ENCODE data around the gene SEM1. TPM values are rescaled to one million over a fixed set of nuclear protein-coding genes. Genes with fewer than 3 reads are reported as not detected.

The SEM1 gene
- total and polyA plus RNA-seq, 2 of the 4 experiments (the other 2 are of a cell fraction): 17.2 to 38.0 TPM

DNA sequence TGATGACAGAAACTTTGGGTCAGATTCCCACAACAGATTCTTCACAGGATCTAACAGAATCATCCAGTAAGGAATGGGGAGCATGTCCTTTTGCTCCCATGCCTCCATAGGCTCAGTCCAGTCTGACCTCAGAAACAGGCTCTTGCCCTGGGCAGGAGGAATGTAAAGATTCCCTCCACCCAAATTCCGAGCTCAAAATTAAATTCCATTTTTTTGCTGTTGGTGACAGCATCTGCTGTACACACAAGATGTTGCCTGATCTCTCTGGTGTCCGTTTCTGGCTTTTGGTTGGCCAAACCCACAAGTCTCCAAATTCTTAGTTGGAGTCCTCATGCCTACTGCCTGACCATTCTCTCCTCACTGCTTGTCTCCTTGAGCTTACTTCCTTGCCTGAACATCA lies 53.7 kb downstream of the SEM1 start:
- H3K4me1 ChIP-seq (ENCODE audit: control insufficient read depth, insufficient read depth, low read length): no peaks in the 10 kb centered on the region

More for the DNA sequence above, 53.7 kb downstream of the SEM1 start:
- no peaks in the 10 kb centered on the region for H3K79me1 ChIP-seq (ENCODE audit: low read depth in 1 of 2, low read length in 2 of 2)
- no peak overlapping the region for H2BK15ac ChIP-seq (ENCODE audit: low read depth, low read length)
- no peak overlapping the region for H2AK9ac ChIP-seq (replicated peaks; ENCODE audit: low read depth, low read length, poor library complexity)
- H3K9me3 ChIP-seq (ENCODE audit: control insufficient read depth, insufficient read depth, low read length): no peaks in the 10 kb centered on the region
- no peak for DNase-seq
- intact Hi-C loops (cut with micrococcal nuclease): no loop called here
- H3K18ac ChIP-seq (ENCODE audit: low read depth, low read length): no peak overlapping the region
- H3K56ac ChIP-seq (ENCODE audit: extremely low read depth, insufficient read depth, low read length): no peak overlapping the region
- H4K20me1 ChIP-seq (ENCODE audit: insufficient read depth, low read length): no peaks in the 10 kb centered on the region
- H3K4me2 ChIP-seq (ENCODE audit: low read depth, low read length): no peak overlapping the region
- H2BK5ac ChIP-seq (ENCODE audit: low read depth, low read length, poor library complexity, severe bottlenecking): no peak overlapping the region
- WGBS, 2 experiments (ENCODE audit: extremely low coverage in 2 of 2, insufficient read length in 1 of 2): 40% methylated on average over 2 of the region's 2 CpGs; no CpG with 5 or more reads in 1 of the 2 experiments
- no peak overlapping the region for H3K27ac ChIP-seq (ENCODE audit: insufficient read depth, low read length)
- ChIA-PET POLR2A (ENCODE audit: unreplicated experiment) (no interaction called here), CTCF (no interaction called here)
- no peak overlapping the region for H4K5ac ChIP-seq (ENCODE audit: low read depth, low read length)
- no peaks in the 10 kb centered on the region for H3K9me1 ChIP-seq (ENCODE audit: insufficient read depth, low read length)
- no peak overlapping the region for H3K23ac ChIP-seq (ENCODE audit: low read depth, low read length)
- no peaks in the 10 kb centered on the region for H3K36me3 ChIP-seq (ENCODE audit: control insufficient read depth, insufficient read depth, low read length)
- ATAC-seq (ENCODE audit: low read depth): no peak
- H2BK20ac ChIP-seq (ENCODE audit: low read depth, low read length): no peak overlapping the region; the same call in 1 of the 2 replicates
- no peak overlapping the region for H4K8ac ChIP-seq (ENCODE audit: low read depth in 2 of 2, low read length in 2 of 2)
- H3K9ac ChIP-seq (ENCODE audit: low read depth, low read length): no peak overlapping the region
- H2BK120ac ChIP-seq (ENCODE audit: low read depth, low read length): no peak overlapping the region
- BruUV-seq (replicated peaks): no TSS peak
- H3K4me3 ChIP-seq (ENCODE audit: insufficient read depth, low read depth, low read length): no peak overlapping the region
- no peak overlapping the region for H3K14ac ChIP-seq (replicated peaks; ENCODE audit: low read depth, low read length)
- no peak overlapping the region for H3K4ac ChIP-seq (ENCODE audit: low read depth, low read length)
- H2AFZ ChIP-seq (replicated peaks; ENCODE audit: low read length, poor library complexity): no peak overlapping the region
- dilution Hi-C loops (cut with HindIII; ENCODE audit: low sequenced_read_pairs, unreplicated experiment): no loop called here
- no peaks in the 10 kb centered on the region for H3K27me3 ChIP-seq (ENCODE audit: control insufficient read depth, insufficient read depth, low read length)
- no peak overlapping the region for H4K91ac ChIP-seq (ENCODE audit: insufficient read depth, low read depth, low read length)
- TF ChIP-seq MAFK (IDR thresholded peaks at IDR 0.05; ENCODE audit: low read depth, low read length) (no peak), FOS (IDR thresholded peaks at IDR 0.05; ENCODE audit: low read depth, low read length) (no peak)
- in situ Hi-C loops (cut with MboI; ENCODE audit: low sequenced_read_pairs): no loop called here
- H2AK5ac ChIP-seq (ENCODE audit: low read depth, low read length): no peak overlapping the region
